Keratinocyte (primary cell): Measurements from ENCODE around the gene ZNF648. TPM values are rescaled to one million over a fixed set of nuclear protein-coding genes. Genes with fewer than 3 reads are reported as not detected.

Source experiments
- DNase-seq: peaks from one replicate; pipeline ENCODE4 v3.0.0-alpha.2; 2011; ENCODE audit warnings: low read depth, missing footprints, low spot score
- FAIRE-seq: peaks from 2 replicates; lab custom pipeline; 2011; peaks lifted over from hg19 to GRCh38; lab: Jason Lieb, UNC
- H2AFZ ChIP-seq: 2 replicates; pipeline ENCODE4 v1.6.0; 2012; ENCODE audit warnings: low read length, control low read depth, inconsistent platforms; ENCODE audit not compliant: control insufficient read depth
- H3K27ac ChIP-seq: 2 replicates; pipeline ENCODE4 v1.5.1; 2011; ENCODE audit warnings: low read length; ENCODE audit not compliant: control insufficient read depth, insufficient read depth
- H3K27me3 ChIP-seq: 3 replicates; pipeline ENCODE4 v1.6.0; 2011; ENCODE audit warnings: low read length; ENCODE audit not compliant: control insufficient read depth, insufficient read depth; ENCODE audit errors: extremely low read depth
- H3K36me3 ChIP-seq, 2 experiments: 2 replicates in 1 of 2; 3 replicates in 1 of 2; pipeline ENCODE4 v1.5.1; 2011; ENCODE audit warnings: low read length in 2 of 2, mild to moderate bottlenecking in 1 of 2; ENCODE audit not compliant: control insufficient read depth in 2 of 2, insufficient read depth in 2 of 2; ENCODE audit errors: extremely low read depth in 1 of 2
- H3K4me1 ChIP-seq: 3 replicates; pipeline ENCODE4 v1.5.1; 2011; ENCODE audit warnings: low read length; ENCODE audit not compliant: control insufficient read depth, insufficient read depth; ENCODE audit errors: extremely low read depth
- H3K4me2 ChIP-seq: 3 replicates; pipeline ENCODE4 v1.6.0; 2011; ENCODE audit warnings: low read depth, low read length; ENCODE audit not compliant: control insufficient read depth, insufficient read depth; ENCODE audit errors: extremely low read depth
- H3K4me3 ChIP-seq, 3 experiments: fragments of 200-600 bp in 1 of 3; sonication (generic) in 1 of 3; 2 replicates in 2 of 3; 3 replicates in 1 of 3; pipeline ENCODE4 v1.5.1; 2011 to 2016; ENCODE audit warnings: low read length in 3 of 3, mild to moderate bottlenecking in 3 of 3, control low read depth in 2 of 3, inconsistent platforms in 1 of 3, low read depth in 1 of 3, mixed read lengths in 1 of 3, mixed run types in 1 of 3, moderate library complexity in 1 of 3; ENCODE audit not compliant: control insufficient read depth in 2 of 3, insufficient read depth in 2 of 3; ENCODE audit errors: extremely low read depth in 1 of 3
- H3K79me2 ChIP-seq: 2 replicates; pipeline ENCODE4 v1.6.0; 2012; ENCODE audit warnings: low read length; ENCODE audit not compliant: control insufficient read depth, insufficient read depth
- H3K9ac ChIP-seq: 3 replicates; pipeline ENCODE4 v1.6.0; 2011; ENCODE audit warnings: low read length; ENCODE audit not compliant: control insufficient read depth, insufficient read depth; ENCODE audit errors: extremely low read depth
- H3K9me1 ChIP-seq: 3 replicates; pipeline ENCODE4 v1.6.0; 2011; ENCODE audit warnings: low read length; ENCODE audit not compliant: control insufficient read depth, insufficient read depth; ENCODE audit errors: extremely low read depth
- H3K9me3 ChIP-seq: 2 replicates; pipeline ENCODE4 v1.5.1; 2012; ENCODE audit warnings: low read depth, low read length; ENCODE audit not compliant: control insufficient read depth
- H4K20me1 ChIP-seq: 3 replicates; pipeline ENCODE4 v1.6.0; 2011; ENCODE audit warnings: low read length; ENCODE audit not compliant: control insufficient read depth, insufficient read depth; ENCODE audit errors: extremely low read depth
- CTCF ChIP-seq, 3 experiments: IDR thresholded peaks in 1 of 3; conservative IDR thresholded peaks in 1 of 3; optimal IDR thresholded peaks in 1 of 3; 2 replicates in 2 of 3; 3 replicates in 1 of 3; pipeline versions ENCODE3 to v1.5.1; 2011; ENCODE audit warnings: low read length in 3 of 3, mild to moderate bottlenecking in 3 of 3, moderate library complexity in 2 of 3, control low read depth in 1 of 3, inconsistent platforms in 1 of 3; ENCODE audit not compliant: insufficient read depth in 2 of 3; ENCODE audit errors: extremely low read depth in 1 of 3
- EZH2 ChIP-seq: IDR thresholded peaks from one replicate; pipeline ENCODE4 v1.6.1; 2012; ENCODE audit warnings: inconsistent platforms, mild to moderate bottlenecking, low read length, moderate library complexity
- dilution Hi-C: fragments of 300-500 bp; cut with MboI; formaldehyde crosslinking; loops from one replicate; pipeline ENCODE4 v1.7.0; 2020; ENCODE audit warnings: low sequenced_read_pairs; ENCODE audit not compliant: extremely low pct_ligation_motif_present
- polyA plus RNA-seq, 5 experiments: library from polyadenylated mRNA; depleted of rRNA in 3 of 5; stranded (reverse) in 3 of 5; stranded (forward) in 1 of 5; unstranded in 1 of 5; fragments of >200 nt; gene quantifications; 1 replicate in 1 of 5; 2 replicates in 3 of 5; 3 replicates in 1 of 5; pipeline versions ENCODE4 v1.2.1 to v1.2.3, GENCODE V29; 2011 to 2012; ENCODE audit warnings: missing spikeins in 2 of 5, low read depth in 1 of 5, low replicate concordance in 1 of 5

Gene ZNF648
- polyA plus RNA-seq, 1 donor (not counting 4 experiments of a cell fraction or from before 2014, with no cell fraction given), result not detected

DNA sequence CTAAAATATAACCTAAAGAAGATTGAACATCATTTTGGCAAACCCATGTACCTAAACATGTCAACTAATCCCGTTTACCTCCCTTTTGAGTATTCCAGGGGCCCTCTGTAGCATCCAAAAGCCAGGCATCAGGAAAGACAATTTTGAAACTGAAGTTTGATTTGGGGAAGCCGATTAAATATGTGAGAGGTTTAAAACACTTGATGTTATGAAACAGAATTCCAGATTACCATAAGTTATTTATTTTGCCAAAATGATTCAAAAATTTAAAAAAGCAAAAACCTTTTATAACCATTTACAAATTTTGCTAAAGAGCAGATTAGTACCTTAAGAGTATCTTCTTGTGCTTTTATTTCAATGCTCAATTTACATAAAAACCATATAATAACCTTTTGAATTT lies 23.3 kb downstream of the ZNF648 start:
- H4K20me1 ChIP-seq, result no peaks in the 10 kb centered on the region
- no peak for TF ChIP-seq CTCF (optimal IDR thresholded peaks at IDR 0.05 in 1 of 3, IDR thresholded peaks at IDR 0.05 in 1 of 3, conservative IDR thresholded peaks at IDR 0.05 in 1 of 3; ENCODE audit: extremely low read depth in 1 of 3, insufficient read depth in 2 of 3, low read length in 3 of 3)
- no peak for TF ChIP-seq EZH2
- H2AFZ ChIP-seq, result no peak overlapping the region

DNA sequence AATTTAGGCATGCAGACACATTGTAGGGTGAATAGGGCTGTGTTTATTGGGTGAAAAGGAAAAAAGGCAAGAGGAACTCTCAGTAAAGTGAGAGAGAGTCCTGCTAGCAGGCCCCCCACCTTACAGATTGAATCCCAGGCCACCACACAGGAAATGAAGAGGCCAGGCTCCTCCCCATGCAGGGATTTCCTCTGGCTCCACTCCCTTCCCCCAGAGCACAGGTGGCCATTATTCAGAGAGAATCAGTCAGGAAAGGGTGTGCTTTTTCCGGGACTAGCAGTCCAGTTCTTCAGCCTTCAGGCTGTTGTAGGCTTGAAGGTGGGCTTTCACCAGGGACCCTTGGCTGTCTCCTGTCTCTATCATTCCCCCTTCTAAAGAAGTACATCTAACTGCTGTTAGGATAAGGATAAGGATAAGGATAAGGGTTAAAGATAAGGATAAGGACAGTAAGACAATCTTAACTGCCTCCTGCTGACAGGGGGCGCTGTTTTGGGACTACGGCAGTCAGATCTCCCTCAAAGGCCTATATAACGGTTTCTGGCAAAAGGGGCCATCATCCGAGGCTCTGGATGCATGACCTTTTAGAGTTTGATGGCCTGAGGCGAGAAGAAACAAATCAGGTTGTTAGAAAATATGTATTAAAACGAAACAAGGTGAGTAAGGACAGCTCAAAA lies 26.3 kb downstream of the ZNF648 start:
- Histone ChIP-seq H3K27ac (no peak overlapping the region), H3K27me3 (no peaks in the 10 kb centered on the region), H3K9ac (no peak overlapping the region), H2AFZ (no peak overlapping the region), H3K4me3 (no peak overlapping the region), H3K79me2 (no peaks in the 10 kb centered on the region), H3K9me1 (no peaks in the 10 kb centered on the region), H4K20me1 (no peaks in the 10 kb centered on the region), H3K36me3 (no peaks in the 10 kb centered on the region), H3K9me3 (no peaks in the 10 kb centered on the region), H3K4me1 (peaks cover 2% of the 10 kb centered on the region), H3K4me2 (no peak overlapping the region)
- DNase-seq (no peak), FAIRE-seq (no peak)
- TF ChIP-seq CTCF (optimal IDR thresholded peaks at IDR 0.05 in 1 of 3, IDR thresholded peaks at IDR 0.05 in 1 of 3, conservative IDR thresholded peaks at IDR 0.05 in 1 of 3; ENCODE audit: extremely low read depth in 1 of 3, insufficient read depth in 2 of 3, low read length in 3 of 3) (peak in 2 of 3 experiments; percentile 21 to 28), EZH2 (no peak)
- dilution Hi-C loops, result no loop called here

More for the DNA sequence above, 23.3 kb downstream of the ZNF648 start:
- no peaks in the 10 kb centered on the region for H3K4me1 ChIP-seq
- no peaks in the 10 kb centered on the region for H3K9me1 ChIP-seq
- H3K27me3 ChIP-seq, result no peaks in the 10 kb centered on the region
- no peak overlapping the region for H3K4me3 ChIP-seq
- FAIRE-seq (no peak), DNase-seq (no peak)
- dilution Hi-C loops, result no loop called here
- no peak overlapping the region for H3K4me2 ChIP-seq
- no peaks in the 10 kb centered on the region for H3K79me2 ChIP-seq
- H3K27ac ChIP-seq, result no peak overlapping the region
- no peaks in the 10 kb centered on the region for H3K9me3 ChIP-seq
- H3K36me3 ChIP-seq, result no peaks in the 10 kb centered on the region
- no peak overlapping the region for H3K9ac ChIP-seq
